H1 (cell line): Measurements from ENCODE around the gene PLCH2.

ENCODE experiments used
- BRCA1 ChIP-seq: IDR thresholded peaks from 2 replicates; pipeline ENCODE4 v1.6.1; 2012; ENCODE audit warnings: low read depth, low read length, improper control_type of control experiment
- CEBPB ChIP-seq: IDR thresholded peaks from 2 replicates; pipeline ENCODE4 v1.6.1; 2012; ENCODE audit warnings: low read depth, low read length
- EZH2 ChIP-seq: fragments of 200-600 bp; sonication (generic); IDR thresholded peaks from 2 replicates; pipeline ENCODE4 v1.7.1; 2012; ENCODE audit warnings: low read depth, mild to moderate bottlenecking, moderate library complexity, low read length, inconsistent platforms; ENCODE audit not compliant: severe bottlenecking
- KDM5A ChIP-seq: fragments of 200-600 bp; IDR thresholded peaks from 2 replicates; pipeline ENCODE4 v1.7.1; 2012; ENCODE audit warnings: mild to moderate bottlenecking, low read length, inconsistent platforms, mixed read lengths
- SP1 ChIP-seq: IDR thresholded peaks from 2 replicates; pipeline ENCODE4 v1.6.1; 2011; ENCODE audit warnings: low read depth, low read length
- SRF ChIP-seq: IDR thresholded peaks from 2 replicates; pipeline ENCODE4 v1.6.1; 2011; ENCODE audit warnings: mild to moderate bottlenecking, low read depth, low read length, moderate library complexity
- TF ChIP-seq, protein P1 (sequence below), 3 experiments: IDR thresholded peaks; 1 replicate in 2 of 3; 2 replicates in 1 of 3; pipeline versions ENCODE4 v1.5.1 to v1.6.1; 2011; ENCODE audit warnings: low read length in 3 of 3, mild to moderate bottlenecking in 3 of 3, inconsistent platforms in 2 of 3, low read depth in 1 of 3, moderate library complexity in 1 of 3; ENCODE audit not compliant: insufficient read depth in 1 of 3; ENCODE audit errors: control extremely low read depth in 1 of 3
- TF ChIP-seq, protein P2 (sequence below): IDR thresholded peaks from 2 replicates; pipeline ENCODE4 v1.6.1; 2012; ENCODE audit warnings: inconsistent platforms

DNA sequence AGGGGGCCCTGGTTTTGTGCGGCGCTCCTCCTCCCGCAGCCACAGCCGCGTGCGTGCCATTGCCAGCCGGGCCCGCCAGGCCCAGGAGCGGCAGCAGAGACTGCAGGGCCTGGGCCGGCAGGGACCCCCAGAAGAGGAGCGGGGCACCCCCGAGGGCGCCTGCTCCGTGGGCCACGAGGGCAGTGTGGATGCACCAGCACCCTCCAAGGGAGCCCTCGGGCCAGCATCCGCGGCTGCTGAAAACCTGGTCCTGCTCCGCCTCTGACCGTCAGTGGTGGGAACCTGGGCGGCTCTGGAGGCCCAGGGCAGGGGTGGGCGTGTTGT is 28.8 kb downstream of the PLCH2 start:
- TF ChIP-seq, protein P1, sequence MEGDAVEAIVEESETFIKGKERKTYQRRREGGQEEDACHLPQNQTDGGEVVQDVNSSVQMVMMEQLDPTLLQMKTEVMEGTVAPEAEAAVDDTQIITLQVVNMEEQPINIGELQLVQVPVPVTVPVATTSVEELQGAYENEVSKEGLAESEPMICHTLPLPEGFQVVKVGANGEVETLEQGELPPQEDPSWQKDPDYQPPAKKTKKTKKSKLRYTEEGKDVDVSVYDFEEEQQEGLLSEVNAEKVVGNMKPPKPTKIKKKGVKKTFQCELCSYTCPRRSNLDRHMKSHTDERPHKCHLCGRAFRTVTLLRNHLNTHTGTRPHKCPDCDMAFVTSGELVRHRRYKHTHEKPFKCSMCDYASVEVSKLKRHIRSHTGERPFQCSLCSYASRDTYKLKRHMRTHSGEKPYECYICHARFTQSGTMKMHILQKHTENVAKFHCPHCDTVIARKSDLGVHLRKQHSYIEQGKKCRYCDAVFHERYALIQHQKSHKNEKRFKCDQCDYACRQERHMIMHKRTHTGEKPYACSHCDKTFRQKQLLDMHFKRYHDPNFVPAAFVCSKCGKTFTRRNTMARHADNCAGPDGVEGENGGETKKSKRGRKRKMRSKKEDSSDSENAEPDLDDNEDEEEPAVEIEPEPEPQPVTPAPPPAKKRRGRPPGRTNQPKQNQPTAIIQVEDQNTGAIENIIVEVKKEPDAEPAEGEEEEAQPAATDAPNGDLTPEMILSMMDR (IDR thresholded peaks at IDR 0.05; ENCODE audit: control extremely low read depth in 1 of 3, insufficient read depth in 1 of 3, low read depth in 1 of 3, low read length in 3 of 3): no peak
- no peak for TF ChIP-seq CEBPB
- no peak for TF ChIP-seq SP1
- no peak for TF ChIP-seq KDM5A
- no peak for TF ChIP-seq SRF
- TF ChIP-seq BRCA1: no peak
- TF ChIP-seq, protein P2, sequence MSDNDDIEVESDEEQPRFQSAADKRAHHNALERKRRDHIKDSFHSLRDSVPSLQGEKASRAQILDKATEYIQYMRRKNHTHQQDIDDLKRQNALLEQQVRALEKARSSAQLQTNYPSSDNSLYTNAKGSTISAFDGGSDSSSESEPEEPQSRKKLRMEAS: no peak
- no peak for TF ChIP-seq EZH2
